NB4 (cell line): ENCODE measurements around the gene FXYD5.

Experiments
- MYC ChIP-seq: IDR thresholded peaks from 2 replicates; pipeline ENCODE4 v1.6.1; 2011; ENCODE audit warnings: low read depth, low read length
- TF ChIP-seq, protein P1 (sequence below): IDR thresholded peaks from one replicate; pipeline ENCODE4 v1.5.1; 2012; ENCODE audit warnings: low read depth, low read length
- TF ChIP-seq, protein P2 (sequence below): IDR thresholded peaks from 2 replicates; pipeline ENCODE4 v1.6.1; 2011; ENCODE audit warnings: low read depth, low read length

DNA sequence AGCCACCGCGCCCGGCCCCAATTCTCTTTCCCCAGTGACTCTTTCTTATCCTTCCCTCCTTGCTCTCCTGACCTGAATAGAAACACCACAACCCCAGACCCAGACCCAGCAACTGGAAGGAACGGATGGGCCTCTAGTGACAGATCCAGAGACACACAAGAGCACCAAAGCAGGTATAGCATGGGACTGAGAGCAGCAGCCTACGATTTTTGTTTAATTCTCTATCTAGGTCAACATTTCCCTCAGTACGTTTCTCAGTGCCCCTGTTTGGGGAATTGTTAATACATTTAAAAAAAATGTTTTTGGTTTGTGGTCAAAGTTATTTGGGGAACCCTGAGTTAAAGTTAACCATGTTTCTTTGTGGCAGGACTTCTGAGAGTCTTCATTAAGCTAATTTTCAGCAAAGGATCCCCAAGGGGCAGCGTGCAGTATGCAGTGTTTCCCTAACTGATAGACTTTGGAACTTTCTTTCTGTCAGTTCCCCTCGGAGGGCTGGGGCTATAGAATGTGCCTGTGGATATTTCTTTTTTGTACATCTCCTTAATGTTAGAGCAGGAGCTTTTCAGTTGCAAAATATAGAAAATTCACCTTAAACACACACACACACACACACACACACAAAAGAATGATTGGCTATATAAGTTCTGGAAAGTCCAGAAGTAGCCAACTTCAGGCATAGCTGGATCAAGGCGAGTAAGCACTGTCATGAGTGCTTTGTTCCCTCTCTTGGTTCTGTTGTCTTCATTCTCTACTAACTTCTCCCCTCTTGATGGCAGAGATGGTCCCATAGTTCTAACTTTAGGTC lies 6.3 kb downstream of the FXYD5 start:
- TF ChIP-seq, protein P1, sequence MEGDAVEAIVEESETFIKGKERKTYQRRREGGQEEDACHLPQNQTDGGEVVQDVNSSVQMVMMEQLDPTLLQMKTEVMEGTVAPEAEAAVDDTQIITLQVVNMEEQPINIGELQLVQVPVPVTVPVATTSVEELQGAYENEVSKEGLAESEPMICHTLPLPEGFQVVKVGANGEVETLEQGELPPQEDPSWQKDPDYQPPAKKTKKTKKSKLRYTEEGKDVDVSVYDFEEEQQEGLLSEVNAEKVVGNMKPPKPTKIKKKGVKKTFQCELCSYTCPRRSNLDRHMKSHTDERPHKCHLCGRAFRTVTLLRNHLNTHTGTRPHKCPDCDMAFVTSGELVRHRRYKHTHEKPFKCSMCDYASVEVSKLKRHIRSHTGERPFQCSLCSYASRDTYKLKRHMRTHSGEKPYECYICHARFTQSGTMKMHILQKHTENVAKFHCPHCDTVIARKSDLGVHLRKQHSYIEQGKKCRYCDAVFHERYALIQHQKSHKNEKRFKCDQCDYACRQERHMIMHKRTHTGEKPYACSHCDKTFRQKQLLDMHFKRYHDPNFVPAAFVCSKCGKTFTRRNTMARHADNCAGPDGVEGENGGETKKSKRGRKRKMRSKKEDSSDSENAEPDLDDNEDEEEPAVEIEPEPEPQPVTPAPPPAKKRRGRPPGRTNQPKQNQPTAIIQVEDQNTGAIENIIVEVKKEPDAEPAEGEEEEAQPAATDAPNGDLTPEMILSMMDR: no peak
- TF ChIP-seq MYC: no peak
- TF ChIP-seq, protein P2, sequence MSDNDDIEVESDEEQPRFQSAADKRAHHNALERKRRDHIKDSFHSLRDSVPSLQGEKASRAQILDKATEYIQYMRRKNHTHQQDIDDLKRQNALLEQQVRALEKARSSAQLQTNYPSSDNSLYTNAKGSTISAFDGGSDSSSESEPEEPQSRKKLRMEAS: no peak
